IPS-NIHi11 (cell line): ENCODE data around the gene MAPKAPK3.
A peak's percentile ranks its signal among the peaks of the same experiment; 100 is the strongest.

Experiments
- DNase-seq: peaks from one replicate; pipeline ENCODE4 v3.0.0; 2012; ENCODE audit warnings: mixed read lengths, low spot score

Gene MAPKAPK3

GRCh38 chr3:50587806-50588758 lies 28.9 kb upstream of the MAPKAPK3 start:
- DNase-seq: no peak

- DNase-seq: no peak
Observed at GRCh38 chr3:50588759-50589433, 28.1 kb upstream of the MAPKAPK3 start.

- no peak for DNase-seq
Observed at GRCh38 chr3:50591196-50591741, 25.7 kb upstream of the MAPKAPK3 start.

GRCh38 chr3:50592568-50592967 lies 24.4 kb upstream of the MAPKAPK3 start:
- DNase-seq: no peak

GRCh38 chr3:50594253-50594785 lies 22.6 kb upstream of the MAPKAPK3 start:
- DNase-seq: no peak

- no peak for DNase-seq
Observed at GRCh38 chr3:50599115-50599715, 17.7 kb upstream of the MAPKAPK3 start.

- no peak for DNase-seq
Observed at GRCh38 chr3:50599716-50600118, 17.2 kb upstream of the MAPKAPK3 start.

GRCh38 chr3:50600141-50600753 lies 16.7 kb upstream of the MAPKAPK3 start:
- no peak for DNase-seq

GRCh38 chr3:50600841-50601591 lies 15.9 kb upstream of the MAPKAPK3 start:
- DNase-seq: peak; percentile 66

GRCh38 chr3:50602595-50603191 lies 14.3 kb upstream of the MAPKAPK3 start:
- DNase-seq: no peak

GRCh38 chr3:50603261-50604109 lies 13.5 kb upstream of the MAPKAPK3 start:
- DNase-seq: no peak

- no peak for DNase-seq
Observed at GRCh38 chr3:50604110-50604621, 12.8 kb upstream of the MAPKAPK3 start.

- no peak for DNase-seq
Observed at GRCh38 chr3:50604628-50605588, 12.0 kb upstream of the MAPKAPK3 start.

- DNase-seq: no peak
Observed at GRCh38 chr3:50605901-50606326, 11.0 kb upstream of the MAPKAPK3 start.

- no peak for DNase-seq
Observed at GRCh38 chr3:50606596-50606995, 10.4 kb upstream of the MAPKAPK3 start.

- no peak for DNase-seq
Observed at GRCh38 chr3:50607271-50608091, 9.5 kb upstream of the MAPKAPK3 start.

GRCh38 chr3:50608278-50608677 lies 8.7 kb upstream of the MAPKAPK3 start:
- no peak for DNase-seq
